Measurements from ENCODE around the gene ATOH8.

Gene ATOH8

DNA sequence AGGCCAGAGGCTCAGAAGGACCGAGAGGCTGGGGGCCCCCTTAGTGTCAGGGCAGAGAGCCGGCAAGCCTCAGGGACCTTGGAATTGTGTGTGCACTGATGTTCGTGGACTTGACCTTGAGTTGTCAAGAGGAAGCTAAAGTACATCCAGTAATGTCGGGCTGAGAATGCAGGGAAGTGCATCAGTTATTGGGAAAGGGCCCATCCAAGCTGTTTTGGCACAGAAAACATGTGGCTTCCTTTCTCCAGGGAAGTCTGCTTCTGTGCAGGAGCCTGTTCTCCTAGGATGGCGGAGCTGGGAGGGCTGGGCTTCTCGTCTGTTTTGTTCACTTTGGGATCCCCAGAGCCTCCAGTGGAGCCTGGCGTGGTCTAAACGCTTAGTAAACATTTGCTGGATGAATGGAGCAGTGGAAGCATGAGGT lies 23.7 kb downstream of the ATOH8 start:
- H3K36me3 ChIP-seq (ENCODE audit: insufficient read depth, low read length), result no peaks in the 10 kb centered on the region
- no peak overlapping the region for H3K9ac ChIP-seq (ENCODE audit: low read depth, low read length)
- no peak overlapping the region for H2AFZ ChIP-seq (ENCODE audit: low read depth, low read length)
- no peaks in the 10 kb centered on the region for H3K79me2 ChIP-seq (ENCODE audit: insufficient read depth, low read length)
- TF ChIP-seq, protein P1, sequence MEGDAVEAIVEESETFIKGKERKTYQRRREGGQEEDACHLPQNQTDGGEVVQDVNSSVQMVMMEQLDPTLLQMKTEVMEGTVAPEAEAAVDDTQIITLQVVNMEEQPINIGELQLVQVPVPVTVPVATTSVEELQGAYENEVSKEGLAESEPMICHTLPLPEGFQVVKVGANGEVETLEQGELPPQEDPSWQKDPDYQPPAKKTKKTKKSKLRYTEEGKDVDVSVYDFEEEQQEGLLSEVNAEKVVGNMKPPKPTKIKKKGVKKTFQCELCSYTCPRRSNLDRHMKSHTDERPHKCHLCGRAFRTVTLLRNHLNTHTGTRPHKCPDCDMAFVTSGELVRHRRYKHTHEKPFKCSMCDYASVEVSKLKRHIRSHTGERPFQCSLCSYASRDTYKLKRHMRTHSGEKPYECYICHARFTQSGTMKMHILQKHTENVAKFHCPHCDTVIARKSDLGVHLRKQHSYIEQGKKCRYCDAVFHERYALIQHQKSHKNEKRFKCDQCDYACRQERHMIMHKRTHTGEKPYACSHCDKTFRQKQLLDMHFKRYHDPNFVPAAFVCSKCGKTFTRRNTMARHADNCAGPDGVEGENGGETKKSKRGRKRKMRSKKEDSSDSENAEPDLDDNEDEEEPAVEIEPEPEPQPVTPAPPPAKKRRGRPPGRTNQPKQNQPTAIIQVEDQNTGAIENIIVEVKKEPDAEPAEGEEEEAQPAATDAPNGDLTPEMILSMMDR (IDR thresholded peaks at IDR 0.05; ENCODE audit: borderline replicate concordance, extremely low read depth, low read length, poor library complexity, severe bottlenecking), result no peak
- TF ChIP-seq EZH2 (IDR thresholded peaks at IDR 0.05; ENCODE audit: borderline replicate concordance, low read depth, low read length, severe bottlenecking), result no peak
- no peak overlapping the region for H3K4me2 ChIP-seq (ENCODE audit: insufficient read depth, low read length)
- ATAC-seq (ENCODE audit: insufficient read depth, low read depth), result no peak
- 0 out of 2 replicates have a peak, but pooled peaks cover 3% of the 10 kb centered on the region for H4K20me1 ChIP-seq (ENCODE audit: insufficient read depth, low read length)
- H3K9me3 ChIP-seq (ENCODE audit: insufficient read depth, low read length, severe bottlenecking), result no peaks in the 10 kb centered on the region
- H3K4me1 ChIP-seq (ENCODE audit: insufficient read depth, low read length), result no peaks in the 10 kb centered on the region
- H3K27ac ChIP-seq (ENCODE audit: low read length), result no peak overlapping the region
- H3K27me3 ChIP-seq (ENCODE audit: insufficient read depth, low read length, poor library complexity), result peaks cover 9% of the 10 kb centered on the region
- no peak for DNase-seq
- H3K4me3 ChIP-seq (ENCODE audit: low read depth in 1 of 2, low read length in 2 of 2), result no peak overlapping the region

DNA sequence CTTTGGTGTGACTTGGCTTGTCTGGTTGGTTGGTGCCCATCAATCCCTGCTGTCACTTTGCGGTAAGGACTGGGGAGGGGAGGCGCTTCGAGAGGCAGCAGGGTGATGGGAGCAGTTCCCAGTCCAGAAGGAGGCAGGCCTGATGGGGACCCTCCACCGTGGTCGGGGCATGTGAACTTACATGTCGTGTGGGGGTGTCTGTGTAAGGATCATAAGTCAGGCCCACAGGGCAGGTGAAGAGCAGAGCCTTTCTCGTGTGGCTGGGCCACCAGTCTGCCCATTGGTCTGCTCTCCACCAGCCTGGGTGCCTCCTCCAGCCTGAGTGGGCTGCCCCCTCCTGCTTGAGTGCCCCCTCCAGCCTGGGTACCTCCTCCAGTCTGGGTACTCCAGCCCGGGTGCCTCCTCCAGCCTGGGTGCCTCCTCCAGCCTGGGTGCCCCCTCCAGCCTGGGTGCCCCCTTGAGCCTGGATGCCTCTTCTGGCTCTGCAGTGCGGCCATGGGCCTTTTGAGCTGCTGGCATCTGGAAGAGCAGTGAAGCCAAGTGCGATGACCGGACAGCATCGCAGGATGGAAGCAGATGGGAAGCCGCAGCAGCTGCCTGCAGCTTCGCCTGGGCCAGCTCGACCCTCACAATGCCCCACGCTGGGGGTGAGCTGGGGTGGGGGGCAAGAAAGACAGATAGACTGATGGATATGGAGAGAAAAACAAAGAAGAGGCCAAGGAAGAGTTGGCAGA lies 25.0 kb downstream of the ATOH8 start:
- no peak overlapping the region for H3K4me2 ChIP-seq (ENCODE audit: insufficient read depth, low read length)
- ATAC-seq (ENCODE audit: insufficient read depth, low read depth) (no peak), DNase-seq (no peak)
- peaks cover 9% of the 10 kb centered on the region for H3K27me3 ChIP-seq (ENCODE audit: insufficient read depth, low read length, poor library complexity)
- TF ChIP-seq EZH2 (IDR thresholded peaks at IDR 0.05; ENCODE audit: borderline replicate concordance, low read depth, low read length, severe bottlenecking), result no peak
- TF ChIP-seq, protein P1 (IDR thresholded peaks at IDR 0.05; ENCODE audit: borderline replicate concordance, extremely low read depth, low read length, poor library complexity, severe bottlenecking), result no peak
- H3K4me1 ChIP-seq (ENCODE audit: insufficient read depth, low read length), result no peaks in the 10 kb centered on the region
- H3K9me3 ChIP-seq (ENCODE audit: insufficient read depth, low read length, severe bottlenecking), result no peaks in the 10 kb centered on the region
- H3K4me3 ChIP-seq (ENCODE audit: low read depth in 1 of 2, low read length in 2 of 2), result no peak overlapping the region
- H2AFZ ChIP-seq (ENCODE audit: low read depth, low read length), result no peak overlapping the region
- no peaks in the 10 kb centered on the region for H3K36me3 ChIP-seq (ENCODE audit: insufficient read depth, low read length)
- 0 out of 2 replicates have a peak, but pooled peaks cover 3% of the 10 kb centered on the region for H4K20me1 ChIP-seq (ENCODE audit: insufficient read depth, low read length)
- no peak overlapping the region for H3K9ac ChIP-seq (ENCODE audit: low read depth, low read length)
- no peaks in the 10 kb centered on the region for H3K79me2 ChIP-seq (ENCODE audit: insufficient read depth, low read length)
- no peak overlapping the region for H3K27ac ChIP-seq (ENCODE audit: low read length)

DNA sequence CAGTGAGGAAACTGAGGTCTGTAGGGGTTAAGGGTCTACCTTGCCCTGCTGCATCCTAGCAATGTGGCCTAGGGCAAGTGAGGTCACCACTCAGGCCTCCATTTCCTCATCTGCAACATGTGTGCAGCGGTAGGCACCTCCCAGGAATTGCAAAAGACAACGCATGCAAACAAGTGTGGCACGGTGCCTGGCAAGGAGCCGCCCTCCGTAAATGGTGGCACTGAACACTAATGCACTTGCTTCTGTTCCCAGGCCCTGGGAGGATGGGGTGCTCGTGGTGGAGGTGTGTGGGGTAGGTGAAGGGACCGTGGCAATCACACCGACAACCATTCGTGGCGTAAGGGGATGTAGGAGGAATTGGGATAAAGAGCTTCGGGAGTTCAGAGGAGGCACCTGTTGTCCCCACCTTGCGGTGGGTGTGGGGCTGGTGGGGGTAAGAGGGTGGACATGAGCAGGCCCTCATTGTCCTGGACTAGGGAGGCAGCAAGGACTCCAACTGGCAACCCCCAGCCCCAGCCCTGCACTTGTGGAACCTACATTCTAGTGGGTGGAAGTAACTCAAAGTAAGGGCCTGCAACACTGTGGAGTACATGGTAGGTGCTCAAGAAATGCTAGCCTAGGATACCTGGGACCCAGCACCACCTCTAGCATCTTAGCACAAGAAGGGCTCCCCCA lies 26.0 kb downstream of the ATOH8 start:
- no peaks in the 10 kb centered on the region for H3K79me2 ChIP-seq (ENCODE audit: insufficient read depth, low read length)
- peaks cover 3% of the 10 kb centered on the region for H3K27me3 ChIP-seq (ENCODE audit: insufficient read depth, low read length, poor library complexity)
- DNase-seq (no peak), ATAC-seq (ENCODE audit: insufficient read depth, low read depth) (no peak)
- H3K4me1 ChIP-seq (ENCODE audit: insufficient read depth, low read length), result no peaks in the 10 kb centered on the region
- no peak overlapping the region for H2AFZ ChIP-seq (ENCODE audit: low read depth, low read length)
- no peaks in the 10 kb centered on the region for H3K9me3 ChIP-seq (ENCODE audit: insufficient read depth, low read length, severe bottlenecking)
- no peak overlapping the region for H3K27ac ChIP-seq (ENCODE audit: low read length)
- H4K20me1 ChIP-seq (ENCODE audit: insufficient read depth, low read length), result 0 out of 2 replicates have a peak, but pooled peaks cover 3% of the 10 kb centered on the region
- H3K9ac ChIP-seq (ENCODE audit: low read depth, low read length), result no peak overlapping the region
- H3K4me2 ChIP-seq (ENCODE audit: insufficient read depth, low read length), result no peak overlapping the region
- H3K36me3 ChIP-seq (ENCODE audit: insufficient read depth, low read length), result no peaks in the 10 kb centered on the region
- H3K4me3 ChIP-seq (ENCODE audit: low read depth in 1 of 2, low read length in 2 of 2), result no peak overlapping the region
- TF ChIP-seq, protein P1 (IDR thresholded peaks at IDR 0.05; ENCODE audit: borderline replicate concordance, extremely low read depth, low read length, poor library complexity, severe bottlenecking), result no peak
- no peak for TF ChIP-seq EZH2 (IDR thresholded peaks at IDR 0.05; ENCODE audit: borderline replicate concordance, low read depth, low read length, severe bottlenecking)

All from DND-41 (cell line).